ENCODE results near the gene PJVK. TPM values are rescaled to one million over a fixed set of nuclear protein-coding genes. Genes with fewer than 3 reads are reported as not detected.

Gene PJVK
- total and polyA plus RNA-seq, 9 of the 15 experiments (the other 6 are each of a cell fraction or from before 2014, with no cell fraction given) = 0.11 to 1.5 (median 0.73) TPM

GRCh38 chr2:178417916-178418315, 33.3 kb upstream of the PJVK start (continued):
- no peak for TF ChIP-seq ZNF41 (CRISPR knock-in tag; conservative IDR thresholded peaks at IDR 0.05)
- no peak for TF ChIP-seq MTA1 (IDR thresholded peaks at IDR 0.05; ENCODE audit: borderline replicate concordance)

GRCh38 chr2:178418426-178418825, 32.8 kb upstream of the PJVK start:
- H3K79me2 ChIP-seq (ENCODE audit: control insufficient read depth, insufficient read depth, low read length) = no peaks in the 10 kb centered on the region
- ChIA-PET CTCF (ENCODE audit: low intra/inter-chr PET ratio) (interaction anchor here (1.2 to 2.6 kb wide), 2 partner anchors 22 to 309 kb away, joined by 6 to 13 read pairs; no protein-coding TSS in a partner anchor), POLR2A (interaction anchor here (0.8 to 1.7 kb wide), 3 partner anchors 14 to 17 kb away, joined by 3 to 6 read pairs (median 3); no protein-coding TSS in a partner anchor)
- H3K4me1 ChIP-seq (replicated peaks in 1 of 2; ENCODE audit: control insufficient read depth in 2 of 2, insufficient read depth in 2 of 2, low read length in 2 of 2) = peaks cover 5 to 7% of the 10 kb centered on the region in 2 experiments; a peak in 4 of 5 replicates
- TF ChIP-seq ELF4 (CRISPR knock-in tag; IDR thresholded peaks at IDR 0.05) (no peak), ZNF324 (CRISPR knock-in tag; IDR thresholded peaks at IDR 0.05) (no peak), SIX5 (IDR thresholded peaks at IDR 0.05; ENCODE audit: borderline replicate concordance in 1 of 2, insufficient read depth in 1 of 2, low read depth in 1 of 2, low read length in 2 of 2) (no peak), ZNF280B (CRISPR knock-in tag; IDR thresholded peaks at IDR 0.05) (no peak), SNRNP70 (optimal IDR thresholded peaks at IDR 0.05; ENCODE audit: low read depth, low read length) (no peak), BCL6 (CRISPR knock-in tag; IDR thresholded peaks at IDR 0.05) (no peak), STAG1 (CRISPR knock-in tag; IDR thresholded peaks at IDR 0.05; ENCODE audit: borderline replicate concordance) (no peak), DLX4 (CRISPR knock-in tag; IDR thresholded peaks at IDR 0.05) (no peak), NFATC3 (IDR thresholded peaks at IDR 0.05) (no peak), GATAD2A (IDR thresholded peaks at IDR 0.05) (no peak), PHF21A (IDR thresholded peaks at IDR 0.05; ENCODE audit: borderline replicate concordance, low read depth) (no peak), SRSF7 (optimal IDR thresholded peaks at IDR 0.05; ENCODE audit: low read depth, low read length) (no peak), NR1H2 (CRISPR knock-in tag; IDR thresholded peaks at IDR 0.05) (no peak), RBM34 (IDR thresholded peaks at IDR 0.05; ENCODE audit: borderline replicate concordance, insufficient read depth, low read length) (no peak), RFX1 (IDR thresholded peaks at IDR 0.05) (no peak), ZNF184 (CRISPR knock-in tag; IDR thresholded peaks at IDR 0.05) (no peak), JUNB (CRISPR knock-in tag; conservative IDR thresholded peaks at IDR 0.05) (no peak), MLLT1 (IDR thresholded peaks at IDR 0.05) (no peak)
- H3K27me3 ChIP-seq (ENCODE audit: control insufficient read depth in 2 of 2, insufficient read depth in 2 of 2, low read length in 2 of 2) = no peaks in the 10 kb centered on the region
- no peak overlapping the region for H2AFZ ChIP-seq (ENCODE audit: low read depth, low read length)
- 89% methylated on average over 1 of the region's 1 CpG for WGBS (ENCODE audit: insufficient coverage, low coverage, missing lambda C conversion rate)
- H3K36me3 ChIP-seq (ENCODE audit: control insufficient read depth, insufficient read depth, low read length) = no peaks in the 10 kb centered on the region
- in situ Hi-C loops (cut with MboI) (loop anchor here (5.0 kb wide), 1 partner anchor 306 kb away; the partner anchor contains the start of gene RBM45), intact Hi-C loops (cut with micrococcal nuclease) (loop anchor here (5.0 kb wide), 1 partner anchor 436 kb away; no protein-coding TSS in a partner anchor)
- BruUV-seq (replicated peaks) = no TSS peak
- H3K27ac ChIP-seq (ENCODE audit: extremely low read depth, low read depth, low read length) = no peak overlapping the region
- DNase-seq (ENCODE audit: extremely low read depth in 1 of 4, low spot score in 3 of 4) = no peak
- no peak overlapping the region for H3K4me2 ChIP-seq (ENCODE audit: insufficient read depth, low read length)
- no peaks in the 10 kb centered on the region for H3K9me1 ChIP-seq (ENCODE audit: control insufficient read depth, insufficient read depth, low read length)
- H3K9ac ChIP-seq (ENCODE audit: insufficient read depth in 1 of 2, low read depth in 2 of 2, low read length in 2 of 2) = no peak overlapping the region
- no peaks in the 10 kb centered on the region for H3K9me3 ChIP-seq (replicated peaks; ENCODE audit: control insufficient read depth, insufficient read depth, low read depth, low read length)
- no peaks in the 10 kb centered on the region for H4K20me1 ChIP-seq (replicated peaks; ENCODE audit: control insufficient read depth, insufficient read depth, low read length)
- H3K4me3 ChIP-seq = no peak overlapping the region
- no peak for ATAC-seq
- no peak for FAIRE-seq

All from K562 (cell line).